ENCODE results near the gene ASF1A.

Gene ASF1A

DNA sequence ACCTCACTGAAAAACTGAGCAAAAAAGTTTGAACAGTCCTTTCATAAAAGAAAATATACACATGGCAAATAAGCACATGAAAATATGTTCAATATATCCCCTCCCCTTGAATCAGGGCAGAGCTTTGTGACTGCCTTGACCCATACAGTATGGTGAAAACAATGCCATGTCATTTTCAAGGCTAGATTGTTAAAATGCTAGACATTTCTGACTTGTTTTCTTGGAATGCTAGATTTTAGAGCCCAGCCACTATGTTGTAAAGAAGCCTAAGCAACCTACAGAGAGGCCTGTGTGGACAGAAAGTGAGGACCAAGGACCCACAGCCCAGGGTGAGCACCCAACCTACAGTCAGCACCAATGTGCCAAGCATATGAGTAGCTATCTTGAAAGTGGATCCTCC is 17.1 kb upstream of the ASF1A start:
- no peak for DNase-seq
- in situ Hi-C loops (cut with HindIII; ENCODE audit: low pct_ligation_motif_present, low pct_unique_long_range_greater_than_20kb, low sequenced_read_pairs) = no loop called here

DNA sequence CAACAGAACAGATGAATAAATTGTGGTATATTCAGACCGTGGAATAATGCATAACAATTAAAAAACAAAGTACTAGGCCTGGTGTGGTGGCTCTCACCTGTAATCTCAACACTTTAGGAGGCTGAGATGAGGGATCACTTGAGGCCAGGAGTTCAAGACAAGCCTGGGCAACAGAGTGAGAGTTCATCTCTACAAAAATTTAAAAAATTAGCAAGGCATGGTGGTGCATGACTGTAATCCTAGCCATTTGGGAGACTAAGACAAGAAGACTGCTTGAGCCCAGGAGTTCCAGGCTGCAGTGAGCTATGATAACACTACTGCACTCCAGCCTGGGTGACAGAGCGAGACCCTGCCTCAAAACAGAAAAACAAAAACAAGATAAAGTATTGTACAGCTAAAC is 16.1 kb upstream of the ASF1A start:
- in situ Hi-C loops (cut with HindIII; ENCODE audit: low pct_ligation_motif_present, low pct_unique_long_range_greater_than_20kb, low sequenced_read_pairs) = no loop called here

DNA sequence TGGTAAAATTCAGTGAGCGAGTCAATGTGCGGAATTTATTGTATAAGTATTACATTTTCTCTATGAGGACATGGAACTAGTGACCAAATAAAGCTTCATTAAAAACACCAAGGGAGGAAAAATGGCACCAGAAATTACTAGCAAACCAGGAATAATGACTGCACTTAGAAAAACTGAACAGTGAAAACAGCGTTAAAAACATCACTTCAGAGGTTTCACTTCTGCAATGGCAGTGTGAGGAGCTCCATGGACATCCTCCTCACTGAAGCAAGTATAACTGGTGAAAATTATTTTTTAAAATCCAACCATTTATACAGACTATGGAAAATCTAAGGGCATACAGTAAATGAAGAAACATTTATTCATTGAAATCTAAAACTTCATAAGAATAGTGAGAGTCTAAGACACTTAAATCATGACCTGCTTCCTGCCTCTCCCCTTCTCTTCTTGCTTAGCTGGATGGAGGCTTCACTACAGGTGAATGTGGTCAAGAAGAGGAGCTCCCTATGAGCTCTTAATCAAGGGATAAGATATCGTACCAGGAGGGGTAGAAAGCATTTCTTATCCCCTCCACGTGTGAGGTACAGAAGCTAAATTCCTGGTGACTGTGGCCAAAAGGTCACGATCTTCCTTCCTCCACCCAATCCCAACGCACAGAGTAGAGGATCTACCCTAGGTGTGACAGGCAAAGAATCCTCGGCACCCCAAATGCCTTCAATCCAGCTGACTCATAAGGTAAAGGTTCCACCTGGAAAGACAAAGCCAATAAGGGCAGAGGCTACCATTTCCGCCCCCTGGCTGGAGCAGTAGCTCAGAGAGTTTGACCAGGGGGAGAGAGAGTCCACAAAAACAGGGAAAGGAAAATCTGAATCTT is 12.3 kb upstream of the ASF1A start:
- in situ Hi-C loops (cut with HindIII; ENCODE audit: low pct_ligation_motif_present, low pct_unique_long_range_greater_than_20kb, low sequenced_read_pairs) = no loop called here
- no peak for DNase-seq

More for the DNA sequence above, 16.1 kb upstream of the ASF1A start:
- DNase-seq = no peak

DNA sequence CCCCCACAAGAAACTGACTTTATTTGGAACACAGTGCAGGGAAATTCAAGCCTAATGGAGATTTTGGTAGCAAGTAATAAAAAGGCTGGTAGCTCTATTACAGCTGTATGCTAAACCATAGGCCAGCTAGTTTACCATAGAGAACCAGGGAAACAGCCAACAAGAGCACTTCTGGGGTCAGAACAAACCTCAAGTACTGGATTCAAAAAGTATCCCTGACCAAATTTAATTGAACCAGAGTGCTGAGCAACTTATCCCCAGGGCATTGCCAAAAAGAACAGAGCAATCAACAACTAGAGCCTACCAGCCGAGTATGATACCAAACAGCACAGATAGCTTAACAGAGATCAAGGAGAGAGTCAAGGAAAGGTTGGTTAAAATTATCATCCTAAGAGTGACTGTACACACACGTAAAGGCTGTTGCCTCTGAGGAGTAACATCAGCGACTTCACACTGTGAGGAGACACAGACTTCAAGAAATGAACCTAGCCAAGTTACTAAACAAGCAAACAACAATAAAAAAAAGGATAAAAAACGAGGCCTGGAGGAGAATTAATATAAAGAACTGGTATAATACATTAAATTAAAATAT is 11.5 kb upstream of the ASF1A start:
- in situ Hi-C loops (cut with HindIII; ENCODE audit: low pct_ligation_motif_present, low pct_unique_long_range_greater_than_20kb, low sequenced_read_pairs) = no loop called here
- no peak for DNase-seq

DNA sequence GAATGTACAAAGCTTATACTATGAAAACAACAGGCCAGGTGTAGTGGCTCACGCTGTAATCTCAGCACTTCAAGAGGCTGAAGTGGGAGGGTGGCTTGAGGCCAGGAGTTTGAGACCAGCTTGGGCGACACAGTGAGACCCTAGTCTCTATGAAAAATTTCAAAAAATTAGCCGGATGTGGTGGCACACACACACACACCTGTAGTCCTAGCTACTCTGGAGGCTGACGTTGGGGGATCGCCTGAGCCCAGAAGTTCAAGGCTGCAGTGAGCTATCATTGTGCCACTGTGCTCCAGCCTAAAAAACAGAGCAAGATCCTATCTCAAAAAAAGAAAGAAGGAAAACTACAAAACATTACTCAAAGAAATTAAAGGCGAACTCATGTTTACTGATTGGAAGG is 7.3 kb upstream of the ASF1A start:
- DNase-seq = no peak
- in situ Hi-C loops (cut with HindIII; ENCODE audit: low pct_ligation_motif_present, low pct_unique_long_range_greater_than_20kb, low sequenced_read_pairs) = no loop called here

DNA sequence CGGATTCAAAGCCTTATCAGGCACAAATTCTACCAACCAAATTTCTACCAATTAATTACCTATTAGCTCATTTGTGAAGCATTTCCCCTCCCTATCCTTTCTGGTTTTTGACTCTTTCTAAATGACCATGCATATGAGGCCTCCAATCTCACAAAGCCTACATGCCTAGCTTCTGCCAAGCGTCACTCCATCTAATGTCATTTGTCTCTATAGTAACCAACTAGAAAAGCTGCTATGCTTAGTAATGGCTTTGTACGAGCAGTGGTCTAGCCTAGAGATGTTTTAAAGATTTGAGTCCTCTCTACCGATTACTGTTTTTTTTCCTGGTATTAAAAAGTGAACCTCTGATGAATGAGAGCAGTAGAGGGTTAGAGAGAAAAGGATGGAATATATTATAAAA is 4.8 kb upstream of the ASF1A start:
- in situ Hi-C loops (cut with HindIII; ENCODE audit: low pct_ligation_motif_present, low pct_unique_long_range_greater_than_20kb, low sequenced_read_pairs) = no loop called here
- DNase-seq = no peak

DNA sequence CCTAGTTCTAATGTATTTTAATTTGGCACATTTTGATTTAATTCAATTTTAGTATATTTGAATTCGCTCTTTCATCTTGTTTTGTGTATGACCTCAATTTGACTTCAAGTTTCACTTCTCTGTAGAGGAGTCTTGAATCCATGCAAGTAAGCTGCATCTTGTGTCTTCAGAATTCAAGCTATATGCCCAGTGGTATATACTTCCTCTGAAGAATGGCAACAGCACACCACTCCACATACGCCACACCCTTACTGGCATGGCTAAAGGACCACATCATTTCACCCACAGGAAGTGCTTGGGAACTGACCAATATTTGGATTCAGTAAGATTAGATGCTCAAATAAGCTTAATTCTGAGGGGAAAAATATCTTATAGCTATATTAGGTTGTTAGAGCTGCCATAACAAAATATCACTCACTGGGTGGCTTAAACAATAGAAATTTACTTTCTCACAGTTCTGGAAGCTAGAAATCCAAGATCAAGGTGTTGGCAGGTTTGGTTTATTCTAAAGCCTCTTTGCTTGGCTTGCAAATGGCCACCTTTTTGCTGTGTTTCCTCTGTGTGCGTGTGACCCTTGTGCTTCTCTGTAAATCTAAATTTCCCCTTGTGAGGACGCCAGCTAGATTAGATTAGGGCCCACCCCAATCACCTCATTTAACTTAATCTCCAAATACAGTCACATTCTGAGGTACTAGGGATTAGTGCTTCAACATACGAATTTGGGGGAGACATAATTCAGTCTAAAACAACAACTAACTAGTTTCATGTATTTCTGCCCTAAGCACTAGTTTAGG is 2.8 kb upstream of the ASF1A start:
- no peak for DNase-seq
- in situ Hi-C loops (cut with HindIII; ENCODE audit: low pct_ligation_motif_present, low pct_unique_long_range_greater_than_20kb, low sequenced_read_pairs) = no loop called here

DNA sequence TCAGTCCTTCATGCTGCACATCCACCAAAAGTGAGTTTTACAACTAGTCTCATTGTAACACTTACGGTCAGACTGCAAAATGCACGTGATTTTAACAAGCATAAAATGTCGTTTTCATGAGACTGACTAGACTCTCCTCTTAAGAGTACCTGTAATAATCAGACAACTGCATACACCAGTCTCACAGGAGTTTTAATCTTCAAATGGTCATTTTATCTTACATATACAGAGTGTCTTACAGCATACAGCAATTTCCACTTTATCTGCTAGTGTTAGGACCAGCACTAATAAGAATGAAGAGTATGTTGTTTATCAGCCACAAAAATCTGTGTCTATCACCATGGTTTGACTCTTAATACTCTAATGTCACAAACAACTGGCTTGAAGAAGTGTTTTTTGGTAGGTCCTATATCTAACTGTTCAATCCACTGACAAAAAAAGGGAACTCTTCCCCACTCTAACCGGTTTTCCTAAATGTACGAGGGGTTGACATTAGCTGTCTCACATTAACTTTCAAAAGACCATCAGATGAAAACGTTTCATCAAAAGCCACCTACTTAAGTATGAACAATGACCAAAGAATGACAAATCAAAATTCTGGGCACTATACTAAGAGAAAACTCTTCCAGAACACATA is 1.5 kb upstream of the ASF1A start:
- in situ Hi-C loops (cut with HindIII; ENCODE audit: low pct_ligation_motif_present, low pct_unique_long_range_greater_than_20kb, low sequenced_read_pairs) = no loop called here
- no peak for DNase-seq

DNA sequence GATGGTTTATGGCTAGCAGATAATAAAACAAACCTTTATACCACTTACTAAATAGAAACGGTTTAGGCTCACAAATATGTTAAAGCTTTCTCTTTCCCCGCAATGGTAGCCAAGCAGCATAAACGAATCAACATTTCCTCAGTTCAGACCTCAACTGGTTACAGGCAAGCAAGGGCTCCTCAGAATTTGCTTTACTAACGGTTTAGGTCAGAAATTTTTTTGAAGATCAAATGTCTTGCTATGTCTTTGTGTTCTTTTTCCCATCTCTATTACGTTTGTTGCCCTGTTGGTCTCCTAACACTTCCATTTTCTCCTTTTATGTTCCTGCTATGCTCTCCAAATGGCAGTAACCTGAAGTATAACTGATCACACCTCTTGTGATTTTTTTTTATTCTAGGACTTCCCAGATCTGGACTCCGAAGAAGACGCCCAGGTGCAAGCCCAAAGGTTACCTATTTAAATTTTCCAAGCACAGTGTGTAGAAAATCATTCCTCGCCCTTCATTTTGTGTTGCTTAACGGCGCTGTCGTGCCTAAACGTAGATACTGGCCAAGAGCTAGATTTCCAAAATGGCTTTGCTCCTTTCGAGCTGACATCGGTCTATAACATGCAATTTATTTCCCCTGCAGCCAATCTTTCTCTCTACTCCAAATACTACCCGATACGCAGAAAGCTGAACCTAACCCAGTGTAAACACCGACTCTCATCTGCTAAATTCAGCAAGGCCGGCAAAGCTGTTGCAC is 717 bp upstream of the ASF1A start:
- in situ Hi-C loops (cut with HindIII; ENCODE audit: low pct_ligation_motif_present, low pct_unique_long_range_greater_than_20kb, low sequenced_read_pairs) = no loop called here
- peak; percentile 66 for DNase-seq

DNA sequence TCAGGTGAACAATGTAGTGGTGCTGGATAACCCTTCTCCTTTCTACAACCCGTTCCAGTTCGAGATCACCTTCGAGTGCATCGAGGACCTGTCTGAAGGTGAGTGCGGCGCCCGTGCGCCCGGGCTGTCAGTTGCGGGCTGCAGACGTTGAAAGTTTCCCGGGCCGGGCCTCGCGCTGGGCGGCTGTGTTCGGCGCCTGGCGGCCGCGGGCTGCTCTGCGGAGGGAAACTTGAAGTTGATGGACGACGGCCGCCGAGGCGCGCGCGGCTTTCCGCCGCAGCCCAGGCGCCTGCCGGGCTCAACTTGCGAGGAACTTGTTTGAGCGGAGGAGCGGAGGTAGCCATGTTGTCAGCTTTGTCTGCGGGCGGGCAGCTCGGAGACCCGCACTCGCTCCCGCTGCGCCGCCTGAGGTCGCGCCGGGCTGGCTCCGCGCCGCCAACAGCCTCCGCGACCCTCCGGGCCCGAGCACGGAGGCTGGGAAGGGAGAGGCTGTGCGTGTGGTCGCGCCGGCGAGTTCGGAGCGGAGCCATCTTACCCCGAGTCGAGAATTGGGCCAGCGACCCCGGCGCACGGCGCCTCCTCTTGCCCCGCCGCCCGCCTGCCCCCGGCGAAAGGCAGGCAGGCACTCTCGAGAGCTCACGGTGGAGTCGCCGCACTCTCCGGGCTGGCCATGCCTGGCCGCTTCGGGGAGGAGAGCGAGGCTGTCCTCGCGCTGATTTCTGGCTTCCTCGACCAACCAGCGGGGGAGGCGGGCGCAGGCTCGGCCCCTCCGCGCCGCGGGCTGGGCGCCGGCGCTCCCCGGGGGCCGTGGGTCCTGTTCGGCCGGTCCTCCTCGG is 691 bp downstream of the ASF1A start:
- in situ Hi-C loops (cut with HindIII; ENCODE audit: low pct_ligation_motif_present, low pct_unique_long_range_greater_than_20kb, low sequenced_read_pairs) = no loop called here
- DNase-seq = peak; percentile 69

DNA sequence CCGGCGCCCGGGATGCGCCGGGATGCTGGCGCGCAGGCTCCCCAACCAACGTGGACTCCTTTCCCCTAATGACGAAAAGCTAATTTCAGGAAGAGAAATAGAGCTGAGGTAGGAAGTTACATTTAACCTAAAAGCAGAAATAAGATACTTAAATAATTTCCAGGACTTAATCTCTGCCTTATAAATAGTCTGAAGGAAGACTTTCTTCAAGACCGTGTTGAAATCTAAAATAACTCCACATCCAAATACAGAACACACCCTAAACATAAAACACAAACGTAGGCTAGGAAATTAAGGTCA is 1.3 kb downstream of the ASF1A start:
- in situ Hi-C loops (cut with HindIII; ENCODE audit: low pct_ligation_motif_present, low pct_unique_long_range_greater_than_20kb, low sequenced_read_pairs) = no loop called here
- DNase-seq = no peak

DNA sequence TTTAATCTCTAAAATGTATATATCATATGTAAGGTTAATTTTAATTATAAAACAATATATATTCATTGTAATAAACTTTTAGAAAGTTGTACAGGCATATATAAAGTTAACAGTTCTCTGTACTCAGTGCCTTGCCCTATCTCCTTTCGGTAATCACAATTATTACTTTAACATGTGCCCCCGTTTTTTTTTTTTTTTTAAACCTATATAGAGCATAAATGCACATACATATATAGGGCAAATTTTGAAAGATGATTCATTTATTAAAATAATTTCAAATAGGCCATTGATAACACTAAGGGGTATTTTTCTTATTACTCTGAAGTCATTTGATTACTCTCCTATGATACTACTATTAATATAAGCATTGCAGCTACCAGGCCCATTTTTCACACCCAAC is 1.9 kb downstream of the ASF1A start:
- DNase-seq = no peak
- in situ Hi-C loops (cut with HindIII; ENCODE audit: low pct_ligation_motif_present, low pct_unique_long_range_greater_than_20kb, low sequenced_read_pairs) = no loop called here

DNA sequence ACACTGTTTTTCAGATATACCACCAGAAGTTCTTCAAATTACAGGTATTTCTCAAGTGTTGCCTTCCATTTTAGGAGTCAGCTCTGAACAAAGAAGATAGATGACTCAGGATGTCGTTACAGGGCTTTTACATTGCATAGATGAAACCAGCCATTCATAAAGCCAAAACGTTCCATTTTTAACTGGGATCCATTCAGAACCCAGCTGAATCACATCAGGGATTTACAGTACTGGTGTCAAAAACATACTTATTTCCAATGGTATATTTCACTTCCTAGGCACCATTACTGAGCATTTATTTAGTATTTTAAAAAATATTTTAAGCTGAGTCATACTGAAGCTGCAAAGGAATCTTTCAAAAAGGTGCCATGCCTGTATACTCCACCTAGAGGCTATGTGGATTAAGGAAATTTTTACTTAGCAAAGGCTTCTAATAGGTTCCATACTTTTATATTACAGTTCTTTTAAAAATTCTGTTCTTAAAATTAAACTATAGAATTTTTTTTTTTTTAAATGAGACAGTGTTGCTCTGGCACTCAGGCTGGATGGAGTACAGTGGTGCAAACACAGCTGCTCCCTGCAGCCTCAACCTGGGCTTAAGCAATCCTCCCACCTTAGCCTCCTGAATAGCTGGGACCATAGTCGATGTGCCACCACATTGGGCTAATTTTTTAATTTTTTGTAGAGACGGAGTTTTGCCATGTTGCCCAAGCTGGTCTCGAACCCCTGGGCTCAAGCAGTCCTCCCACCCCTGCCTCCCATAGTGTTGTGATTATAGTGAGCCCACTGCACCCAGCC is 2.6 kb downstream of the ASF1A start:
- in situ Hi-C loops (cut with HindIII; ENCODE audit: low pct_ligation_motif_present, low pct_unique_long_range_greater_than_20kb, low sequenced_read_pairs) = no loop called here

DNA sequence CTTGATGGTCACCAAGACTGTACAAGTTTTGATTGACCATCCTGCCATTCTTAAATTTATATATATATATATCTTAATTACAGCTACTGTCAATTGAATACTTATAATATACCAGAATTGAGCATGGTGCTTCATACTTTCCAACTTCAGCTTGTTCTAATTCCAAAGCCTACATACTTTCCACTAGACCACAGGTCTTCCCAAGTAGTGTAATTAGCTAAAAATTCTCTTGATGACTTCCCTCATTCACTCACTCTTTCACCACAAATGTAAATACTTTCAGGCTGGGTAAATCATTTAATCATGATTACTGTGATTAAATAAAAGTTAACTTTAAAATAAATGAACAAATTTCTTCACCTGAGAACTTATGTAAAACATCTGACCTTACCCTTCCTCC is 3.4 kb downstream of the ASF1A start:
- in situ Hi-C loops (cut with HindIII; ENCODE audit: low pct_ligation_motif_present, low pct_unique_long_range_greater_than_20kb, low sequenced_read_pairs) = no loop called here
- no peak for DNase-seq

More for the DNA sequence above, 2.6 kb downstream of the ASF1A start:
- DNase-seq = peak; percentile 73

DNA sequence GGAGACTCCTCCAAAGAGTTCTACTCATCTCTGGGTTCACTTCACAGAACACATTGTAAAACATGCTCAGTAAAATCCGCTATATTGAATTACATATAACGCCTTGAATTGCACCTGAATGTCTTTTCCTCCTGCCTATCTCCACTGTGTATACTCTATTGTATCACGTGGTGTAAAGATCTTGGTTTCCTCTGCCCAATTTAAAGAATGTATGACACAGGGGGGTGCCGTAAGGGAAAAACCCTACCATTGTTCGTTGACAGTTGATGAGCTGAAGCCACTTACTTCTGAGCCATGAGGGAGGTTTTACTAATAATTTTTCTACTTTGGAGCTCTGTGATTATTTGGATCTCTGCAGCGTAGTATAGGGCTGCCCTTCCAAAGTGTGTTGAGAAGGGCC is 6.0 kb downstream of the ASF1A start:
- in situ Hi-C loops (cut with HindIII; ENCODE audit: low pct_ligation_motif_present, low pct_unique_long_range_greater_than_20kb, low sequenced_read_pairs) = no loop called here
- DNase-seq = no peak

DNA sequence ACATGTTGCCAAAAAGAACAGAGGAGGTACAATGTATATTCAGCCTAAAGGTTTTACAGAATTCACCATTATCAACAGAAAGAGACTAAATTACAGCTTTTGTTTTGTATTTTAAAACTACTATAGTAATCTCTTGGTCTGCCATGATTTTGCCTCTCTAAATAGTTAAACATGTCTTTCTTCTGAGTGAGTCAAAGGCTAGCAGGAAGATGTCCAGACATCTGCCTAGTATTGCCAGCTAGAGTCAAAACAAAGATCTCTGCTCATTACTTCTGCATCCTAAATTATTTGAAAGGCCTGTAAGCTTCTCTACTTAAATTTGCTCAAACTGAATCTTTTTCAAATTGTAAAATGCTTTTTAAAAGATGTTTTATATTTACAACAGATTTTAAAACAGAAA is 8.8 kb downstream of the ASF1A start:
- no peak for DNase-seq
- in situ Hi-C loops (cut with HindIII; ENCODE audit: low pct_ligation_motif_present, low pct_unique_long_range_greater_than_20kb, low sequenced_read_pairs) = no loop called here

DNA sequence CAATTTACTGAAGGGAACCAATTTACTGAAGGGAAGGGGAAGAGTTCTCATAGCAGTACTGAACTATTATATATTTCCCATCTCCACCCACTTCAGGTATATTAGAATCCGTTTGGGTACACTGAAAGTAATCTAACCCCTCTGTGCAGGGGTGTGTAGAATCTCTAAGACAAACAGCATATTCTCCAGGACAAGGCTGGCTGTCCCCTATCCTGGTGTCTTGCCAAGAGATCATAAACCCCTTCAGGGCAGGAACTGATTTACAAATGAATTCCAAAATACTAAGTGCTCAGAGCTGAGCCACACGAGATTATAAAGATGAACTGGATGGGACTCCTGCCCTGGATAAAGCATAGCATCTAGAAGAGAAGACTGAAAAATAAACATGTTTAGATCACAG is 9.2 kb downstream of the ASF1A start:
- no peak for DNase-seq
- in situ Hi-C loops (cut with HindIII; ENCODE audit: low pct_ligation_motif_present, low pct_unique_long_range_greater_than_20kb, low sequenced_read_pairs) = no loop called here

Data from ACHN (cell line).